GM23338 (cell line): ENCODE data around the gene TYW1. TPM values are rescaled to one million over a fixed set of nuclear protein-coding genes. Genes with fewer than 3 reads are reported as not detected.
"Not testable (repeated sequence)": the region's sequence is repeated elsewhere in the genome, so short reads cannot be mapped to it uniquely, and the experiment has no call there.

Experiments
- ATAC-seq: fragments of 200-7000 bp; cut with Tn5 transposase; 3 replicates; pipeline ENCODE4 v1.9.1; 2020
- DNase-seq: peaks from one replicate; pipeline ENCODE4 v3.0.0-alpha.2; 2015; ENCODE audit warnings: low spot score
- H2AFZ ChIP-seq: fragments of 200-600 bp; sonication (generic); 2 replicates; pipeline ENCODE4 v1.8.0; 2016; ENCODE audit warnings: antibody characterized with exemption, mild to moderate bottlenecking, moderate library complexity
- H3F3A ChIP-seq: fragments of 200-600 bp; sonication (generic); replicated peaks from 2 replicates; pipeline ENCODE4 v1.8.0; 2017; ENCODE audit warnings: antibody characterized with exemption, mixed run types, low read depth
- H3K27ac ChIP-seq: fragments of 200-600 bp; sonication (generic); 2 replicates; pipeline ENCODE4 v1.6.1; 2016; ENCODE audit warnings: low read depth
- H3K27me3 ChIP-seq: fragments of 200-600 bp; sonication (generic); 2 replicates; pipeline ENCODE4 v1.8.0; 2016; ENCODE audit warnings: mild to moderate bottlenecking, mixed run types, moderate library complexity; ENCODE audit not compliant: insufficient read depth
- H3K36me3 ChIP-seq: fragments of 200-600 bp; sonication (generic); 2 replicates; pipeline ENCODE4 v1.8.0; 2016; ENCODE audit warnings: mild to moderate bottlenecking; ENCODE audit not compliant: insufficient read depth
- H3K4me1 ChIP-seq: fragments of 200-600 bp; sonication (generic); 2 replicates; pipeline ENCODE4 v1.8.0; 2016; ENCODE audit warnings: mild to moderate bottlenecking, moderate library complexity; ENCODE audit not compliant: insufficient read depth
- H3K4me2 ChIP-seq: fragments of 200-600 bp; sonication (generic); 2 replicates; pipeline ENCODE4 v1.7.1; 2017; ENCODE audit warnings: mixed run types
- H3K4me3 ChIP-seq: fragments of 200-600 bp; sonication (generic); 2 replicates; pipeline ENCODE4 v1.6.1; 2016; ENCODE audit warnings: mixed run types
- H3K79me2 ChIP-seq: fragments of 200-600 bp; sonication (generic); replicated peaks from 2 replicates; pipeline ENCODE4 v1.8.0; 2017; ENCODE audit warnings: mild to moderate bottlenecking; ENCODE audit not compliant: insufficient read depth
- H3K9me2 ChIP-seq: fragments of 200-600 bp; sonication (generic); 2 replicates; pipeline ENCODE4 v1.8.0; 2017; ENCODE audit not compliant: insufficient read depth
- H4K20me1 ChIP-seq: fragments of 200-600 bp; sonication (generic); replicated peaks from 2 replicates; pipeline ENCODE4 v1.8.0; 2017; ENCODE audit warnings: mild to moderate bottlenecking; ENCODE audit not compliant: insufficient read depth
- H3K27ac Mint-ChIP-seq: 2 replicates; pipeline ENCODE4 v1.8.0; 2020; ENCODE audit warnings: inconsistent platforms, mild to moderate bottlenecking, moderate library complexity, mixed read lengths
- H3K27me3 Mint-ChIP-seq: 3 replicates; pipeline ENCODE4 v1.8.0; 2022; ENCODE audit warnings: low read depth, mild to moderate bottlenecking, moderate library complexity, mixed read lengths, inconsistent platforms; ENCODE audit not compliant: insufficient read depth, poor library complexity
- H3K36me3 Mint-ChIP-seq: 3 replicates; pipeline ENCODE4 v1.8.0; 2021; ENCODE audit warnings: low read depth, mild to moderate bottlenecking, inconsistent platforms, moderate library complexity, mixed read lengths
- H3K4me1 Mint-ChIP-seq: 3 replicates; pipeline ENCODE4 v1.8.0; 2020; ENCODE audit warnings: mild to moderate bottlenecking, inconsistent platforms, mixed read lengths
- H3K4me3 Mint-ChIP-seq: 3 replicates; pipeline ENCODE4 v1.8.0; 2021; ENCODE audit warnings: moderate library complexity, mild to moderate bottlenecking, inconsistent platforms, mixed read lengths
- H3K9me3 Mint-ChIP-seq: 3 replicates; pipeline ENCODE4 v1.8.0; 2020; ENCODE audit warnings: moderate library complexity, mild to moderate bottlenecking, inconsistent platforms, mixed read lengths
- polyA plus RNA-seq: library from polyadenylated mRNA; unstranded; fragments of >200 nt; fragmentation: Nextera tagmentation; extraction: Ambion mirVana; gene quantifications from 2 replicates; pipeline ENCODE4 v1.2.1, GENCODE V29; 2016
- total RNA-seq: library from RNA; depleted of rRNA; stranded (reverse); fragments of >200 nt; shearing (Covaris generic); gene quantifications from 2 replicates; pipeline ENCODE4 v1.2.3, GENCODE V29; 2014

TYW1 gene
- total and polyA plus RNA-seq, 2 experiments from 2014 or later = 15.2 to 18.1 TPM

- H3K4me1 Mint-ChIP-seq = peaks cover 33% of the 10 kb centered on the region
- H3K9me3 Mint-ChIP-seq, H3K79me2 ChIP-seq, DNase-seq, ATAC-seq, H3K36me3 ChIP-seq, H3K36me3 Mint-ChIP-seq, H3K9me2 ChIP-seq, H3K27me3 ChIP-seq, H4K20me1 ChIP-seq, H3F3A ChIP-seq, H3K27me3 Mint-ChIP-seq, H2AFZ ChIP-seq: not testable (repeated sequence)
- Histone ChIP-seq H3K27ac (peak overlapping the region; percentile 96), H3K4me3 (peak overlapping the region; percentile 32), H3K4me2 (peak overlapping the region; percentile 70), H3K4me1 (peaks cover 45% of the 10 kb centered on the region)
- H3K4me3 Mint-ChIP-seq = peak overlapping the region; percentile 29; the same call in 2 of the 3 replicates
- H3K27ac Mint-ChIP-seq = peak overlapping the region; percentile 96
These were observed 192.5 kb downstream of the TYW1 start for GRCh38 chr7:67189160-67189559.

GRCh38 chr7:67189801-67190465 is 193.3 kb downstream of the TYW1 start:
- H2AFZ ChIP-seq, H3K9me2 ChIP-seq, H3K36me3 ChIP-seq, H3K36me3 Mint-ChIP-seq, H3K27me3 ChIP-seq, H4K20me1 ChIP-seq, H3F3A ChIP-seq, H3K27me3 Mint-ChIP-seq, H3K9me3 Mint-ChIP-seq, H3K79me2 ChIP-seq: not testable (repeated sequence)
- DNase-seq (peak; percentile 15), ATAC-seq (peak; percentile 60)
- Mint-ChIP-seq H3K4me3 (peak overlapping the region; percentile 3; the same call in 2 of the 3 replicates), H3K27ac (peak overlapping the region; percentile 96), H3K4me1 (peaks cover 33% of the 10 kb centered on the region)
- Histone ChIP-seq H3K4me1 (peaks cover 45% of the 10 kb centered on the region), H3K4me2 (peak overlapping the region; percentile 70), H3K27ac (peak overlapping the region; percentile 96), H3K4me3 (peak overlapping the region; percentile 32)

GRCh38 chr7:67191002-67191720 is 194.5 kb downstream of the TYW1 start:
- not testable (repeated sequence) for H2AFZ ChIP-seq, H3K36me3 ChIP-seq, H3K27me3 Mint-ChIP-seq, H3K9me3 Mint-ChIP-seq, H3F3A ChIP-seq, H3K9me2 ChIP-seq, H3K79me2 ChIP-seq, H3K27me3 ChIP-seq, H4K20me1 ChIP-seq
- H3K27ac Mint-ChIP-seq = peak overlapping the region; percentile 96
- DNase-seq (peak; percentile 42), ATAC-seq (peak; percentile 72)
- Histone ChIP-seq H3K4me3 (peak overlapping the region; percentile 3; the same call in 1 of the 2 replicates), H3K4me1 (peaks cover 45% of the 10 kb centered on the region), H3K4me2 (peak overlapping the region; percentile 70), H3K27ac (peak overlapping the region; percentile 96)
- H3K4me3 Mint-ChIP-seq = 0 out of 3 replicates have a peak overlapping the region, but pooled peaks have one; percentile 22
- H3K36me3 Mint-ChIP-seq = peaks cover 14% of the 10 kb centered on the region
- peaks cover 33% of the 10 kb centered on the region for H3K4me1 Mint-ChIP-seq

GRCh38 chr7:67192123-67192702 is 195.6 kb downstream of the TYW1 start:
- ATAC-seq, H2AFZ ChIP-seq, H4K20me1 ChIP-seq, H3K36me3 ChIP-seq, H3K27me3 ChIP-seq, DNase-seq, H3K4me3 Mint-ChIP-seq, H3K27me3 Mint-ChIP-seq, H3K27ac ChIP-seq, H3K27ac Mint-ChIP-seq, H3K79me2 ChIP-seq, H3K9me2 ChIP-seq, H3K4me3 ChIP-seq, H3K9me3 Mint-ChIP-seq, H3F3A ChIP-seq: not testable (repeated sequence)
- H3K4me2 ChIP-seq = peak overlapping the region; percentile 23; the same call in 1 of the 2 replicates
- peaks cover 45% of the 10 kb centered on the region for H3K4me1 ChIP-seq
- peaks cover 33% of the 10 kb centered on the region for H3K4me1 Mint-ChIP-seq
- H3K36me3 Mint-ChIP-seq = peaks cover 20% of the 10 kb centered on the region

GRCh38 chr7:67192889-67193613 is 196.4 kb downstream of the TYW1 start:
- H3K4me3 Mint-ChIP-seq, ATAC-seq, H3K4me3 ChIP-seq, H3K27me3 ChIP-seq, H3K27me3 Mint-ChIP-seq, H2AFZ ChIP-seq, DNase-seq, H3K9me3 Mint-ChIP-seq, H3K9me2 ChIP-seq, H4K20me1 ChIP-seq, H3K36me3 ChIP-seq, H3F3A ChIP-seq, H3K79me2 ChIP-seq: not testable (repeated sequence)
- Mint-ChIP-seq H3K36me3 (peaks cover 23% of the 10 kb centered on the region), H3K4me1 (peaks cover 33% of the 10 kb centered on the region), H3K27ac (peak overlapping the region; percentile 72)
- Histone ChIP-seq H3K4me1 (peaks cover 45% of the 10 kb centered on the region), H3K27ac (peak overlapping the region; percentile 39; the same call in 1 of the 2 replicates), H3K4me2 (0 out of 2 replicates have a peak overlapping the region, but pooled peaks have one; percentile 23)

GRCh38 chr7:67196176-67196575 is 199.5 kb downstream of the TYW1 start:
- H3K9me2 ChIP-seq, H3K27ac ChIP-seq, H3K79me2 ChIP-seq, H4K20me1 ChIP-seq, H3K4me3 ChIP-seq, DNase-seq, H3F3A ChIP-seq, H3K4me2 ChIP-seq, H2AFZ ChIP-seq, H3K27me3 Mint-ChIP-seq, ATAC-seq, H3K27ac Mint-ChIP-seq, H3K9me3 Mint-ChIP-seq, H3K4me3 Mint-ChIP-seq, H3K27me3 ChIP-seq, H3K36me3 ChIP-seq: not testable (repeated sequence)
- peaks cover 15% of the 10 kb centered on the region for H3K4me1 Mint-ChIP-seq
- H3K36me3 Mint-ChIP-seq = peaks cover 27% of the 10 kb centered on the region
- peaks cover 19% of the 10 kb centered on the region for H3K4me1 ChIP-seq
